Measurements from ENCODE around the gene SYNDIG1.

The SYNDIG1 gene

DNA sequence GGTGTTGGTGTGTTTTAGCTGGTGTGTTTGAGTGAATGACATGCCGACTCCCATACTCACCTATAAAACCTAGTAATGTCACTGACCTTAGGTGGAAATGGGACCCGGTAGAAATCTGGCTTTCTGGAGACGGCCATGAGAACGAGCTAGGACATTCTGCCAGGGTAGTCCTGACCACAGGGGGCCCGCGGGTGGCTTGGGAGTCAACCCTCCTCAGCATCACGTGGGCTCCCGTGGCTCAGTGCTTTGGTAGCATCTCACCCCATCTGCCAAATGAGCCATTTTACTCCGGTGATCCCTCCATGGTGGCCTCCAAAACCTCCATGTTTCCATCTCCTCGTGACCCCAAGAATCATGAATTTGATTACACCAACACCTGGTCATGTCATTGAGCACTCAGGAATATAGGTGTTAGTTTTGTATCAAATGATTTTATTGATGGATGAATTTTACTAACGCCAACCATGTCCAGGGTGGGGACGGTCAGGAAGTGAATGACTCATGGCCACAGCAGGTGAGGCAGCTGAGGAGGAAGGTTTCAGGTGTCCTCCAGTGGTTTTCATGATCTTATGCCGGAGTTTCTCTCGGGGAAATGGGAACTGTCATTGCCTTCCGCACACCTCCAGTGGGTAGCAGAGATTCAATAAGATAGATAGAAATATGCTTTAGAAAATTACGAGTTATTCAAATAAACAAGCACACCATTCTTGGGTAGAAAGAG lies 195.0 kb downstream of the SYNDIG1 start:
- no peak for DNase-seq

DNA sequence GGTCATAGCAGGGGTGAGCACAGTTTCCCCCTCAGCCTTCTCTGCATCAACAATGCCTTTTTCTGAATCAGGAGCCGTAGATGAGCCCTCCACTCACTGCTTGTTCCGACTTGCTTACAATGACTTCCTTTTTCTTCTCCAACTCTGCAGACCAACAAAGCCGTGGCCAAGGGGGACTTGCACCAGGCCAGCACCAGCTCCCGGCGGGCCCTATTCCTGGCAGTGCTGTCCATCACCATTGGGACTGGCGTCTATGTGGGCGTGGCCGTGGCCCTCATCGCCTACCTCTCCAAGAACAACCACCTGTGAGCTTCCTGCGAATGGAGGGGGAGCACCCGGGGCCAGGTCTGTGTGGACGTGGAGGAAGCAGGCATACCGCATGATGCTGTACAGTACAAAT lies 195.8 kb downstream of the SYNDIG1 start:
- no peak for DNase-seq

DNA sequence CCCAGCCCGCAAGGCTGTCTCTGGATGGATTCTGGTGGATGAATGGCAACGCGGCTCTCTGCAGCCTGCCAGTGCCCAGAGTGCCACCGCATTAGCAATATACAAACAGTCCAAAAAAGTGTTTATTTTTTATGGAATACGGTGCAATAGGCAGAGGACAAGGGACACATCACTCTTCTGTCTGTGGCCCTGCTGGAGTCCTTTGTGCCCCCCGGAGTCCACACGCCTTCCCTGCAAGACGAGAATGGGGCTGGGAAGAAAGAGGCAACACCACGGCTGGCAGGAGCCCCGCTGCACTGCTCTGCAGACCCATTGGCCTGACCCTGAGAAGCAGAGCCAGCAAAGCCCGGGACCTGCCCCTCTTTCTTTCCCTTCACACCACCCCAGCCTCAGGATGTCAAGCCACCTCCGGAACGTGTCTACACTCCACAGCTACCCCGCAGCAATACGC lies 196.3 kb downstream of the SYNDIG1 start:
- no peak for DNase-seq

DNA sequence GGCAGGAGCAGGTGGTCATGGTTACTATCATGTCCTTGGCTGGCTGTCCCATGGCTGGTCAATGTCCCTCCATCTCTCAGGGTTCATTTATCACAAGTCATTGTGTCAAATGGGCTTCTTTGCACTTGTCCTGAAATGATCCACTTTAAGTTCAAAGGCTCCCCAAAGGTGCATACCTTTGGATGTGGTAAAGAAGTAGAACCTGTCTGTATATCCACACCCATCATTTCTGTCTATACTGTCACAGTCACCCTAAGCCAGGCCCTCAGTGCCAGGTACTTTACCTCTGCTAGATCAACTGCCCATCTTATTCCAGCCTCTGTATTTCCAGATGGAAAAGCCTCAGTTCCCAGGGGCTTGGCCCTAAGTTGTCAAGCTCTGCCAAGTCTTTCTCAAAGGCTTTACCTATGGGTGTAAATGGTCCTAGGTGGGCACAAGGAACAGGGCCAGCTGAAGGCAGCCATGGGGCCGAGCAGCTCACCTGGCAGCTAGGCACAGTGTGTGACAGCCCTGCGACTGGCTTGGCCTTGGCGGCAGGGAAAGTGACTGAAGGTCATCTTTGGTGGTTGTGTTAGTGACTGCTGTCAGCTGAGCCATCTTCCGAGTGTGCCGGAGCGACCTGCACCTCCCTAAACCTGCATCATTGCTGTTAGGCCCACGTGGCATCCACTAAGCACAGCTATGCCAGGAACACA lies 198.4 kb downstream of the SYNDIG1 start:
- no peak for DNase-seq

DNA sequence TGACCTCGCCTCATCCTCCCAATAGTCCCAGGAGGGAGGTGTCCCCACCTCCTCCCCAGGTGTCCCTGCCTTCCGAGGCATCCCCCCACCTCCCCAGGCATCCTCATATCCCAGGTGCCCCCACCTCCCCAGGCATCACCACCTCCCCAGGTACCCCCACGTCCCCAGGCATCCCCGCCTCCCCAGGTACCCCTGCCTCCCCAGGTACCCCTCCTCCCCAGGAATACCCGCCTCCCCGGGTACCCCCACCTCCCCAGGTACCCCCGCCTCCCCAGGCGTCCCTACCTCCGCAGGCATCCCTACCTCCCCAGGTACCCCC lies 198.9 kb downstream of the SYNDIG1 start:
- no peak for DNase-seq

DNA sequence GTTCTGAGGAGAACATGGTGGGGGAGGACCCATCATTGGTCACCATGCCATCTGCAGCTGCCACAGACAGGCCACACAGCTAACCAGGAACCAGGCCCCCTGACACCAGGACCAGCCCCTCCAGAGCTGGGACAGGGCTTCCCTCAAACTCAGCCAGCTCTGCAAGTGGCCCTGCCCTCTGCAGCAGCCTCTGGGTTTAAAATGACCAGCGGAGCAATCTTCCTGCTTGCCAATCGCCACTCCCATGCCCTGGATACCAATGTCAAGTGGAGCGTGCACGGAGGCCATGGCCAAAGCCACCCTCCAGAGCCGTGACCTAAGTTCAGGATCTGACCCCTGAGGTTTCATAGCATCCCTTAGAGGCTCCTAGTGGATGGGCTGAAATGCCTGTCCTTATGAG lies 199.4 kb downstream of the SYNDIG1 start:
- DNase-seq, result no peak

DNA sequence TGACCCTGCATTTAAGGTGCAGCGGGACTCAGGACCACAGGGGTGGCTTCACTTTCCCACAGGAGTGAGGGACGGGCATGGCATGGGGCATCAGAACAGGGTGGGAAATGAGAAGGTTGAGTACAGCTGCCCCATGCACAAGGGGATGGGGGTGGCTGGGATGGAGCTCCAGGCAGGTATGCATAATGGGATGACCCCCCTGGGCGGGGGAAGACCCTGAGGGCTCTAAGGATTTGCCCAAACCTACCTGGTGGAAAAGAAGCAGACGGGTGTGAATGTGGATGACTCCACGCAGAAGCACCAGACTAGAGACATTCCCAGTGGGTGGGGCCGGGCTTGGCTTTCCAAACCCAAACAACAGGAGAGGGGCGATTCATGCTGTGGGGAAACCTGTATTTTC lies 200.3 kb downstream of the SYNDIG1 start:
- no peak for DNase-seq

DNA sequence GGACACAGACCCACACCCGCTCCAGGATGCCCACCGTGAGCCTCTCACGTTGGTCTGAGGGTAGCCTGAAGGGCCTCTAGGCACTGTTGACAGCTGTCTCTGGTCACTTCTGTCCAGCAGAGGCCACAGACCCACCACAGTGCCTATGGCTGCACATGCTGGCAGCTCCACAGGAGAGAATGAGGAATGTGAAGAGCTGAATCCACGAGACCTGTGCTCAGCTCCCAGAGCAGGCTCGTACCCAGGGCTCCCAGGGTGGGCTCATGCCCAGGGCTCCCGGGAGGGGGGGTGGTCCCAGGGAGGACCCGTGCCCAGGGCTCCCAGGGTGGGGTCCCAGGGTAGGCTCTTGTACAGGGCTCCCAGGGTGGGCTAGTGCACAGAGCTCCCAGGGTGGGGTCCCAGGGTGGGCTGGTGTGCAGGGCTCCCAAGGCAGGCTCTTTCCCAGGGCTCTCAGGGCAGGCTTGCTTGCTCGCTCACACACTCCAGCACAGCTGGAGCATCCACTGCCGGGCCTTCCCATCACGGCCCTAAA lies 201.0 kb downstream of the SYNDIG1 start:
- no peak for DNase-seq

DNA sequence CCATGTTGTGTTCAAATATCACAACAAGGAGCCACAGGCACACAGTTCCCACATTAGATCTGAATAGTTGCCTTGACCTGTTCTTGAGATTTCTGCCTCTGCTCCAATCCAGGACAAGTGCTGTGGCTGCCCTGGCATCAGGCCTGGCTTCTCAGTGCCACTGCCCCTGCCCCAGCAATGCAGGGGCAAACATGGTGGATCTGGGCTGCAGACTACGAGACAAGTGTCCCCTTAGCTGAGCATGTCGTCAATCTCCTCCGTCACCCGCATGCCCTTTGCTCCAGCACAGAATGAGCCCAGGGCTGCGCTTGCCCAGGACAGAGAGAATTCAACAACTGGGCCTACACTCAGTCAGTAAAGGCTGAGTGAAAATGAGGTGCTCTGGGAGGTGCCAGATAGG lies 201.6 kb downstream of the SYNDIG1 start:
- no peak for DNase-seq

DNA sequence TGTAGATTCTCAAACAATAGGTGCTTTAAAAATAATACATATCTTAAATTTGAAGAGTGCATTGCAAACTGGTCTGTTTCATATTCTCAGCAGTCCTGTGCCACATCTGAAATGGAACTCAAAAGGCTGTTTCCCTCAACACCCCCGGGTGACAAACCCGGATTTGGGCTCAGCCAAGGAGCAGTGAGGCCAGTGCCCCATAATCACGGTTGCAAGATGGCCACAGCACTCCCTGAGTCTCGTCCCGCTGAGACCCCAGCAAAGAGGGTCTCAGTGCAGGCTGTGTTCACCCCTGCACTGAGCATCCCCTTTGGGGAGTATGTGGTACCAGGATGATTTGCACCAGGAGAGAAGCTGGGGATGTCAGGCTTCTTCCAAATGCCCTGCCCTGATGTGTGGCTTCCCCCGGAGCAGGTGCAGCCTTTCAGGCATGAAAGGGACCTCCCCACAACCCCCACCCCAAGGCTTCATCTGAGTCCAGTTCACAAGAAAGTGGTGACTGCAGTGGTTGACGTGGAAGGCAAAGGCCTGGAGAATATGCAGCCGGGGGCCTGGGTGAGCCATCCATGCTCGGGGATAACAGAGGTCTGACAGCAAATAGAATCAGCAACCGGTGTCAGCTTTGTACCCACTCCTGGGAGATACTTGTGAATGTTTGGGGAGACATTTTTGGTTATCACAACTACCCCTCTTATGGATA lies 202.9 kb downstream of the SYNDIG1 start:
- DNase-seq, result no peak

DNA sequence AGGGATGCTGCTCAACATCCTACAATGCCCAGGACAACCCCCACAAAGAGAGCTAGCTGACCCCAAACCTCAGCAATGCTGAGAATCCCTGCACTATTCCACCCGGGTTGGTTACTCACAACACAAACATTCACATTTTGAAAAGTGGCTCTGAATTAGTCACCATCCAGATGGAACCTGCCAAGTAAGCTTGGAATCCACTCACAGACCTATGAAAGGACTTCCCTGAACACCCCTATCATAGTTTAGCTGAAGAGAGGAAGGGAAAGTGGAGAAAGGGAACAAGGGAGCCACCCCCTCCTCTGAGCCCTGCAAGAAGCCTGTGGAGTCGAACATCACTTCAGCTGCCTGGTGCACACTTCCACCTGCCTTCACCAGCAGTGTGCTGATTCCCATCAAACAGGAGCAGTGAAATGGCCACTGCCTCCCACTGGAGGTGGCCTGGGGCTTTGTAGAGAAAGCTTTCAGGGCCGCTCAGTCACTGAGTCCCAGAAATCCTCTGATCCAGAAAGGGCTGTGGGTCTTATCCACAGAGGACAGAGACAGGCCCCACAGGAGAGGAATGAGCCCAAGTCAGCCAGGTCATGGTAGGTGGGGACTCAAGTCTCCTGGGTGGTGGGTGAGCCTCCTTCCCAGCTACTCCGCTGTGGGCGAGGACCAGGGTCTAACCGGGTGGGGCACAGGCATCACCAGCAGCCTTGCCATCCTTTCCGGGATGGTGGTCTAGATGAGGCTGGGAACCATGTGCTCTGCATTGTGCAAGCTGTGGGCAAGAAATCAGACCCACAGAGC lies 203.7 kb downstream of the SYNDIG1 start:
- no peak for DNase-seq

DNA sequence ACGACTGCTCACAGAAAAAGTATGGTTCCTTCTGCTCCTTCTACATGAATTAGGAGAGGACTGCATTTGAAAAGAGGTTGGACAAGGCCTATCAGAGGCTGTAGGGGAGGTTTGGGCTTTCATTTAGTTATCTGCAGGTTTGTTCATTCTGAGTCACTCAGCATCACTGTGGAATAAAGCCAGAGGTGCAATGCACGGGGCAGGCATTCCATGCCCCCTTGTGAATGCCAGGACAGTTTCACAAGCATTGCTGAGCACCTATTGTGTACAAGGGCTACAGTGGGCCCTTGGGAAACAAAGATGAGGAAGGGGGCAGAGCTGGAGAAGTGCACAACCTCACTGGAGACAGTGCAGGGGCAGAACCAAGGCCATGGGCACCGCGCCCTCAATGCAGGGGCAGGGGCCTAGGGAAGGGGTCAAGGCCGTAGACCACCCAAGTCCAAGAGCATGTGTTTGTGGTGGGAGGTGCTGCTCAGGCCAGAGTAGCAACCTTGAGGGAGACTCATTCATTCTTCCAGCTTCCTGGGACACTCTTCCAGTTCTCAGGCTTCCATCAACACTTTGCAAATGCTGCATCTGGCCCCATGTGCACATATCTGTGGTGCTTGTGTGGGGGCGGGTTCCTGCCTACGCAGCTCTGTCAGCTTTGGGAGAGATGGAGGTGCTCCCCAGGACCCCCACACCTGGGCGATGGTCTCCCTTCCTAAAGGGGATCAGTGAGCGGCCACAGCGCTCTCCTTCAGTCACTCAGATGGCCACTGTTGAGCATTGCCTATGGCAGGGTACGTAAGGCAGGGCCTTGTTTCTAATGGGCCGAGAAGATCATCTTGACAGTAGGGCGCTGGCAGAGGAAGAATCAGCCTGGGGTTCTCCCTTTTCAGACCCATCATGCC lies 204.5 kb downstream of the SYNDIG1 start:
- DNase-seq, result no peak

DNA sequence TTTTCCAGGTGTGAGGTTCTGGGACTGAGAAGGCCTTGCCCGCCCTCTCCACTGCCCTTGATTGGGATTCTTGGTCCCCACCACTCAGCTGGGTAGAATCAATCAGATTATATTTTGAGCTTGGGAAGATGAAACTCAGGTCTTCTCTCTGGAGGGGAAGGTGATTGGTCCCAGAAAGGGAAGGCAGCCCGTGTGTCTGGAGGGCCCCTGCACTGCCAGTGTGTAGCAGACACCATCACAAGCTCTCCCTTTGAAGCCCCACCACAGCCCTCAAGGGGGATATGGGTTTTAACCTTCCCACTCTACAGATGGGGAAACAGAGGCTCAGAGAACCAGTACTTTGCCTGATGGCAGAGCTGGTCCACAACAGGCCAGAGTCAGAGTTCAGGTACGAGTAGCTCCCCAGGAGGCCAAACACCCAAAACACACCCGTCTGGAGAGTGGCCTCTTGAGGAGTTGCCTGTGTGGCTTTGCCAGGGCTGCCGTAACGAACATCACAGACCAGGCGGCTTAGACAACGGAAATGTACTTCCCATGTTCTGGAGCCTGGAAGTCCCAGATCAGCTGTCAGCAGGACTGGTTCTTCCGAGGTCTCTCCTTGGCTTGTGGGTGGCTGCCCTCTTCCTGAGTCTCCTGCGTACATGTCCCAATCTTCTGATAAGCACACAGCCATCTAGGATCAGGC lies 205.6 kb downstream of the SYNDIG1 start:
- no peak for DNase-seq

DNA sequence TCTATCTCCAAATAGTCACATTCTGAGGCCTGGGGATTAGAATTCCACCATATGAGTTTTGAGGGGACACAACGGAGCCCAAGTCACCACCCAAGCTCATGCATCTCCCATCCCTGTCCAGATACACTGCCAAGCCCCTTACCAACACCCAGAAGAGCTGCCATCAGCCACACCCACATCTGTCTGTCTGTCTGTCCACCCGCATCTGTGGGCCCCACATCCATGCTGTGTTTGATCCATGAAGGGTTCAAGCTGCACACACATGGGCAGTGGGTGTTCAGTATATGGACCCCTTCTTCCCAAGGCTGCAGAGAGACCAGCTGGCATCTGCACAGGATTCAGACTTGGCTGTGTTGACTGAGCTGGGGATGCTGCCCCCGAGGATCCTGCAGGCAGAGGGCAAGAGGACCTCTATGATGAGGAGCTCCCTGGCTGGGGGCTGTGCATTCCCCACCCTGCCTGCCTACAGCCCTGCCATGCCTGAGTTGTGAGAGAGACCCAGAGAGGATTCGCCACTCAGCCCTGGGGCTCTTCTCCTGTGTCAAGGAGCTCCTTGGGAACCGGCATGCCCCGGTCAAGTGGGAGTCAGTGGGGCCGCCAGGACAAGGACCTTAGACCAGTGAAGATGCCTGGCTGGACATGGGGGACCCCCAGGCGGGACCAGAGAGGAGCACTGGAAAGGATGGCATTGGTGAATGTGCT lies 206.4 kb downstream of the SYNDIG1 start:
- no peak for DNase-seq

DNA sequence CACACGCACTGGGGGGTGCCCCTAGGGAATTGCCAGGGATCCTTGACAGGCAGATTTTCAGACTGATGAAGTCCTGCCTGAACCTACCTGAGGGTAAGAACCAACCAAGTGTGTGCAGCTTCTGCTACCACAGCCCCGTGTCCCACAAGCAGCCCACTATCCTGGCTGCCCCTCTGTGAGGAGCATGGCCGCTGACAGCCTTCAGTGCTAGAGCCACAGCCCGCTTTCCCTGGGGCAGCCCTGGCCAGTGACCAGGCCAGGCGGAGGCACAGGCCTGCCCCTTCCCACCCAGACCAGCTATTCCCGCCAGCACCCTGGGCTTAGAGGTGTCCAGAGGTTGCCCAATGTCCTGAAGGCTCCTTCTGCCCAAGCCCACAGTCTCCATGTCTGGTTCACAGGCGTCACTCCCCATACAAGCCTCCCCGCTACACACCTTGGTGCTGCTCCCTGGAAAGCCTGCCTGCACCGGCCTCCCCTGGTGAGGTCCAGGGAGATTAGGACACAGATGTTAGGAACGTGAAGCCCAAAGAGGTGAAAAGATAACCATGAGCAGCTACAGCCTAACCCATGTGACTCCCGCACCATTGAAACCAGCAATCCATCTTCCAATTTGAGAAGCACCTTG lies 207.0 kb downstream of the SYNDIG1 start:
- DNase-seq, result no peak

DNA sequence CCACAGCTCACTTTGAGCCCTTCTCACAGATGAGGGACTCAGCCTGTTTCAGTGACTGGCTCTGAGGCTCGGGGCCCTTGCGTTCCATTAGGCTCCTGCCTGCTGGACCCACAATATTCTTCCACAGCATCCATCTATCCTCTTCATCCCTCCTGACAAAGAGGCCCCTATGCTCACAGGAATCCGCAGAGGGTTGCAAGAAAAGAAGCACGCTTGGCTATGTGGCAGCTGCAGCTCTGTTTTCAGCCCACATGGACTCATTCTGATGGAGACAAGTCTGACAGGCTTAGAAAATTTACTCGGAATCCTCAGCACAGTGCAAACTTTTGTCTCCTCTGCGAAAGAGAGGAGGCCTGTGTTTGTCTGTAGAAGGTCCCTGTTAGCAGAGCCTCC lies 207.5 kb downstream of the SYNDIG1 start:
- no peak for DNase-seq

DNA sequence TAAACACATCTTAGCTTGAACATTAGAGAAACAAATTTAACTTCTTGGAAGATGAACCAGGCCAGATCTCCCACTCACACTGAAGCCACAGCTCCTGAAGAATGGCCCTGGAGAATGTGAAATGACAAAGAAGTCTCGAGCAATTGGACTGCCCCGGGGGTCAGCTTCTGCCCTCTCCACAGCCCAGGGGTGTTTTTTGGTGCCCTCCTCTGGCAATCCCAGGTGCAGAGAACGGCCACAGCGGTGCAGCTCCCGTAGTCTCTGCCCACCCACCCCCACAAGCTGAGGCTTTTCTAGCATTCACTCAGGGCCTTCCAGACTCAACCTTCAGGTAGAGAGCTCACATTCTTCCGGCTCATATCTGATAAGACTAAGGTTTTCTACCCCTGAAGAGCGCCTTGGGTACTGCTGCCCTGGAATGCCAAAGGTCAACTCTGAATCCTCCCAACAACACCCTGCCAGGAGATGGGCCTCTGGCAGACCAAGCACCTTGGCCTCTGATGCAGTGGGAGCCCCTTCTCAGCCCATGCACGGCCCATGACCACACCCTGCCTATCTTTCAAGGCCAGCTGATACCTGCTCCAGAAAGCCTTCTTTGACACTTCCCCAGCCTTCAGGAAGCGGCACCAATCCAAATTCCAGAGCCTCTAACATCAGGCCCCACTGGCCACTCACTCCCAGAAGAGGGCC lies 208.3 kb downstream of the SYNDIG1 start:
- no peak for DNase-seq

DNA sequence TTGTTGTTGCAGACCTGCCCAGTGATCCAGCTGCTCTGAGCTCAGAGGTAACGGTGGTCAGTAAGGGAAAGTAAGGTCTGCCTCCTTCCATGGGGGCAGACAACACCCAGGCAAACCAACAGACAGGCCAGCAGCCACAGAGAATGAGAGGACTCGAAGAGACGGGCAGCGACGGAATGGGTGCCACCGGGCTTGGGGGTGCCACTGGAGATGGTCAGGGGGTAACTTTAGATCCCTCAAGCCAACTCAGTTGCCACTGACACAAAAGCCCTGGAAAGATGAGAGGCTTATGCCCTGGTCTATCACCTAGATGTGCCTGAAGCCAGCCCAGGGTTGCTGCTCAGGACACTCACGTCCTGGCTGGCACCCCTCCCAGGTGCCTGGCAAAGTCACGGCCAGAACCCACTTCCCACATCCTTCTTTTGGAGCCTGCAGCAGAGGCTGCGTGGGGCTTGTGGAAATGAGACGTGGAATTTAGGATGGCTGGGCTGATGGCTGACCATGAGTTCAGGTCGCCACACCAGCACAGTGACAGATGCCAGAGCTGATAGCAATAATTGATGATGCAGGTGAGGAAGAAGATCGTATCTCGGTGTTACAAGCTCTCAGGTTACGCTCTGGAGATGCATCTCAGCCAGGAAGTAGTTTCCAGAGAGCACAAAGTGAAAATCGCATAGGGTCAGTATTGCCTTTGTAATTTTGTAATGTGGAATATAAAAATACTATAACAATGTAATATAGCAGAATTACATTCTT lies 209.1 kb downstream of the SYNDIG1 start:
- no peak for DNase-seq
